ENCODE measurements around the gene MRPL49.

- TF ChIP-seq CTCF (conservative IDR thresholded peaks at IDR 0.05), result no peak
- TF ChIP-seq ZFX (IDR thresholded peaks at IDR 0.05), result no peak
These were observed 5.5 kb upstream of the MRPL49 start for GRCh38 chr11:65116370-65117205.
